C4-2B (cell line): ENCODE results near the gene AGPS.

Experiments
- H3K27ac ChIP-seq: fragments of 450-650 bp; 2 replicates; pipeline ENCODE4 v1.5.1; 2017
- ZFX ChIP-seq: fragments of 450-650 bp; IDR thresholded peaks from 2 replicates; pipeline ENCODE4 v1.6.1; 2017
- TF ChIP-seq, protein P1 (sequence below): fragments of 450-650 bp; conservative IDR thresholded peaks from 2 replicates; pipeline ENCODE4 v1.5.1; 2017; ENCODE audit warnings: mild to moderate bottlenecking

Gene AGPS

GRCh38 chr2:177588671-177589070, 196.1 kb downstream of the AGPS start:
- H3K27ac ChIP-seq: no peak overlapping the region
- TF ChIP-seq, protein P1, sequence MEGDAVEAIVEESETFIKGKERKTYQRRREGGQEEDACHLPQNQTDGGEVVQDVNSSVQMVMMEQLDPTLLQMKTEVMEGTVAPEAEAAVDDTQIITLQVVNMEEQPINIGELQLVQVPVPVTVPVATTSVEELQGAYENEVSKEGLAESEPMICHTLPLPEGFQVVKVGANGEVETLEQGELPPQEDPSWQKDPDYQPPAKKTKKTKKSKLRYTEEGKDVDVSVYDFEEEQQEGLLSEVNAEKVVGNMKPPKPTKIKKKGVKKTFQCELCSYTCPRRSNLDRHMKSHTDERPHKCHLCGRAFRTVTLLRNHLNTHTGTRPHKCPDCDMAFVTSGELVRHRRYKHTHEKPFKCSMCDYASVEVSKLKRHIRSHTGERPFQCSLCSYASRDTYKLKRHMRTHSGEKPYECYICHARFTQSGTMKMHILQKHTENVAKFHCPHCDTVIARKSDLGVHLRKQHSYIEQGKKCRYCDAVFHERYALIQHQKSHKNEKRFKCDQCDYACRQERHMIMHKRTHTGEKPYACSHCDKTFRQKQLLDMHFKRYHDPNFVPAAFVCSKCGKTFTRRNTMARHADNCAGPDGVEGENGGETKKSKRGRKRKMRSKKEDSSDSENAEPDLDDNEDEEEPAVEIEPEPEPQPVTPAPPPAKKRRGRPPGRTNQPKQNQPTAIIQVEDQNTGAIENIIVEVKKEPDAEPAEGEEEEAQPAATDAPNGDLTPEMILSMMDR: no peak
- no peak for TF ChIP-seq ZFX

- H3K27ac ChIP-seq: no peak overlapping the region
- no peak for TF ChIP-seq ZFX
- TF ChIP-seq, protein P1: no peak
Measured at GRCh38 chr2:177589186-177589585, 196.6 kb downstream of the AGPS start.

DNA sequence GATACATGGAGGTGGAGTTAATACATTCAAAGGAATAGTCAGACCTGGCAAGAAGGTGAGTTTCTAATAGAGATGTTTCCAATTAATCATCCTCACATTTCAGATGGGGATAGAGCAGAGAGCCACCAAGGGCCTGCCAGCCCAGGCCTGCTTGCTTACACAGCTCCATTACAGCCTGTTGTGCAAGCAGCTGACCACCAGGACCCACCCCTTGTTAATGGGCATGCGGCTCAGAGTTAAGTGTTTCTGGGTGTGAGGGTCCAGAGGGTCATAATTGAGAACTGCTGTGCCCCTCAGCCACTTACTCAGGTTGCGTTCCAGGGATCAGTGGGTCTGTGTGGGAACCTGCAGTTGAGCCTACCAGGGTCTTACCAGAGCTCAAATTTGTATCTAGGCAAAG, 199.8 kb downstream of the AGPS start:
- no peak overlapping the region for H3K27ac ChIP-seq
- no peak for TF ChIP-seq ZFX
- TF ChIP-seq, protein P1: no peak

- TF ChIP-seq, protein P1: no peak
- TF ChIP-seq ZFX: no peak
- no peak overlapping the region for H3K27ac ChIP-seq
Measured at GRCh38 chr2:177592945-177593344, 200.4 kb downstream of the AGPS start.

GRCh38 chr2:177593402-177593801, 200.8 kb downstream of the AGPS start:
- H3K27ac ChIP-seq: no peak overlapping the region
- TF ChIP-seq, protein P1: no peak
